ENCODE measurements around the gene ARF1.

Gene ARF1

GRCh38 chr1:228088586-228089498 is 6.3 kb downstream of the ARF1 start:
- no peak for DNase-seq

DNA sequence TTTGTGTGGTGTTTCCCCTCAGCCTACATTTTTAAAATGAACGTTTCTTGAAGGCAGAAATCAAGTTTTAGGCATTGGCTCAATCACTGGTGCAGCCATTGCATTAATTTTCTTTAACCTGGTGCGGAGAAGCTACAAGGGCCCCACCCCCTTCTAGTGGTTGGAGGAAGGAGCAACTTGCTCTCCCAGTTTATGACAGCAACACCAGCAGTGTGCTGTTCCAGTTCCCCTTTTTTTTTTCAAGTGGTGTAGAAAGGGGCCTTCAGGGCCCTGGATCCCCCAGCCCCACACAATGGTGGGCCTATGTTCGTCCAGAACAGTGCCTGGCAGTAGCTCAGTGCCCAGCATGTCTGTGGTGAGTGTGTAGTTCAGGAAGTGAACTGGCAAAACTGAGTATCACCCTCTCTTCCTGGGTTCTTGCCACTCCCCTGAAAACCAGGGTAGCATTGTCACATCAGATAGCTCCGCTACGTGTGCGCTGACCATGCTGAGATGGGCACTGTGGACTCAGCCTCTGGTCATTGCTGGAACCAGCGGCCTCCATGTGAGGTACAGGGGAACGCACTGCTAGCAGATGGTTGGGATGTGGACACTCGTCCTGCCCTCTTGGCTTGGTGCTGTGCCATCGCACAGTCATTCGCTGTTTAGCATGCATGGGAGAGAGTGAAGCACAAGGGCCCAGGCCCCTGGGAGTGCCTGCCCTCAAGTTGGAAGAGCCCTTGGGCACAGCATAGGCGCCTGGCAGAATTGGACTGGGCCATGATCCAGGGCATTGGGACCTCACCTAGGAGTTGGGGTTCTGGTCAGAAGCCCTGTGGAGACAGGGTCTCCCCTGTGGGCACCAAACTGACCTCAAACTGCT is 7.2 kb downstream of the ARF1 start:
- no peak for DNase-seq

DNA sequence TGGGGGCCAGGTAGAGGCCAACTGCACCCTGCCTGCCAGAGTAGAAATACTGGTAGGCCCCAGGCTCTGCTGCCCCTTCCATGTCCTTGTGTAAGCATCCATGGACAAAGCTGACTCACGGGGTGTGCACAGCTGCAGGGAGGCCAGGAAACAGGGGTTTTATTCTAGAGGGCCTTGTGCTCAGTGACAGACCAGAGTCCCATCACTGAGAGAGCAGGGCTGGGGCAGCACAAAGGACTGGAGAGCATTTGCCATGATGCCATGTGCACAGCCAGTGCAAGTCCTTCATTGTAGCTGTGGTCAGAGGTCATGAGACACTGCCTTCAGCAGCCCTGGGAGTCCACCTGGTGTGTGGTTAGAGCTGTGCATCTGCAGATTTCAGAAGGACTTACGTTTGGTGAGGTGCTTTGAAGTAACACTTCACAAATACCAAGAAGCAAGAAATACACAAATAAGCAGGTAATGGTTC is 8.1 kb downstream of the ARF1 start:
- DNase-seq, result peak; percentile 60

- no peak for DNase-seq
Measured at GRCh38 chr1:228091084-228091483, 8.6 kb downstream of the ARF1 start.

DNA sequence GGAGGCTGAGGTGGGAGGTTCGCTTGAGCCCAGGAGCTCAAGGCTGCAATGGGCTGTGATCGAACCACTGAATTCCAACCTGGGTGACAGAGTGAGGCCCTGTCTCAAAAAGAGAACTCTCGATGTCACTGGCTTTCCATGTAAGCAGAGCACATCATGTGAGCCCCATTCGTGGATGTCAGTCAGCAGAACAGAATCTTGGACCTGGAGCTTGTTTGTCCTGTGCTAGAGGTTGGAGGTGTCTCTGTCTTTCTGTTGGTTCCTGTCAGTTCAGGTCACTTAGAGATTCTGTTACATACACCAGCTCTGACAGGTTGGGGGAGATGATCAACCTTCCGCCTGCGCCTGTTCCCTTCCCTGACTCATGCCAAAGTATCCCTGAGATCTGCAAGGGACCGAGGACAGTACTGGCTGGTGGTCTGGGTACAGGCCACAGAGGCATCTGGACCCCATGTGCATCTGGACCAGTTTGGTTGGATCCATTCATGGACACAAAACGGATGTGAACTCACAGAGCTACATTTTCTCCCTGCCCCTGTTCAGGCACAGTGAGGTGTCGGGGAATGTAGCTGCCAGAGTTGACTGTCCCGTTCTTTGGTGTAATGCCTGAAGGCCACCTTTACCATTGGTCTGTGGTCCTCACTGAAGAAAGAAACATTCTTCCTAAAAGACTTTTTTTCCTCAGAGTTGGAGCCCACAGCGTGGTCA is 10.0 kb downstream of the ARF1 start:
- no peak for DNase-seq

GRCh38 chr1:228093050-228093906 is 10.8 kb downstream of the ARF1 start:
- DNase-seq, result peak; percentile 36

GRCh38 chr1:228094432-228095016 is 12.0 kb downstream of the ARF1 start:
- no peak for DNase-seq

DNA sequence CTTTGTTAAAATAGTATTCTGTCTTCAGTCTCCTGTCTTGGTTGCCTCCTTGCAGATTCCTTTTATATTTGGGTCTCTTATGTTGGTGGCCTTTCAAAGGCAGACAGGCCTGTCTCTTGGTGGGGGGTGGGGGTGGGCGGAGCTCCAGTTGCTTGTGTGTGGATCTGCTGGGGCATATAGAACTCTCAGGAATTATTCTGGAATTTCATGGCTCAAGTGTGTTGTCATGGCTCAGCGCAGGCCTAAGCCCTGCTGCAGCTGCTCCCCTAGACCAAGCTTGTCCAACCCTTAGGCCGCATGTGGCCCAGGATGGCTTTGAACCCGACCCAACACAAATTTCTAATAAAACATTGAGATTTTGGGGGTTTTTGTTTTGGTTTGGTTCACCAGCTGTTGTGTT is 12.7 kb downstream of the ARF1 start:
- DNase-seq, result no peak

- no peak for DNase-seq
Measured at GRCh38 chr1:228095938-228096337, 13.4 kb downstream of the ARF1 start.

- DNase-seq, result no peak
Measured at GRCh38 chr1:228096416-228097332, 14.2 kb downstream of the ARF1 start.

DNA sequence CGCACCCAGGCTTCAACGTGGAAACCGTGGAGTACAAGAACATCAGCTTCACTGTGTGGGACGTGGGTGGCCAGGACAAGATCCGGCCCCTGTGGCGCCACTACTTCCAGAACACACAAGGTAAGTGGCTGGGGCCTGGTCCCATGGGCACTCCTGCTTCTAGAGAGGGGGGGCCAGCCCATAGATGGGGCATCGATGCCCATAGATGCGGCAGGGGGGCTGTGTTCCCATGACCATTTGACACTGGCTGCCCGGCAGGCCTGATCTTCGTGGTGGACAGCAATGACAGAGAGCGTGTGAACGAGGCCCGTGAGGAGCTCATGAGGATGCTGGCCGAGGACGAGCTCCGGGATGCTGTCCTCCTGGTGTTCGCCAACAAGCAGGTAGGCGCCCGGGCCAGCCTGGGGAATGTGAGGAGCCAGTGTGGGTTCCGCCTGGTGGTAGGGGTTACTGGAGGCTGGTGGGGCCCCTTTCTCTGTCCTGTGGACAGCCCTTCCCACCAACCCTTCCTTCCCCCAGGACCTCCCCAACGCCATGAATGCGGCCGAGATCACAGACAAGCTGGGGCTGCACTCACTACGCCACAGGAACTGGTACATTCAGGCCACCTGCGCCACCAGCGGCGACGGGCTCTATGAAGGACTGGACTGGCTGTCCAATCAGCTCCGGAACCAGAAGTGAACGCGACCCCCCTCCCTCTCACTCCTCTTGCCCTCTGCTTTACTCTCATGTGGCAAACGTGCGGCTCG is 15.0 kb downstream of the ARF1 start:
- no peak for DNase-seq

- no peak for DNase-seq
Measured at GRCh38 chr1:228098323-228098931, 15.9 kb downstream of the ARF1 start.

DNA sequence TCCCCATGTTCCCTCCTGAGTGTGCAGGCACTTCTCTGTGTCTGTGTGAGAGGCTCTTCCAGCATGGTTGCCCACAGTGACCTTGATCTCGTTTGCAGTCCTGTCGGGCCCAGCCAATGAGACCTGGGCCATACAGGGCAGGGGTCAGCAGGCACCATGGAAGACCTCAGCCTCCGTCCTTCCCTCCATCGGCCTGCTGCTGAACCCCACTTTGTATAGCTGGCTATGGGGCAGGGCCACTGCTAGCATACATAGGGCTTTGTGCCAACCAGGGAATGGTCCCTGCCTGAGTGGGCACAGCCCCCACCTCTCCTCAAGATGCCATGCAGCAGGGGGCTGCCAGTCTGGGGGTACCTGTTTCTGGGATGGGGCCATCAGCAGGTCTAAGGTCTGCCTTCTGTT is 16.8 kb downstream of the ARF1 start:
- no peak for DNase-seq

DNA sequence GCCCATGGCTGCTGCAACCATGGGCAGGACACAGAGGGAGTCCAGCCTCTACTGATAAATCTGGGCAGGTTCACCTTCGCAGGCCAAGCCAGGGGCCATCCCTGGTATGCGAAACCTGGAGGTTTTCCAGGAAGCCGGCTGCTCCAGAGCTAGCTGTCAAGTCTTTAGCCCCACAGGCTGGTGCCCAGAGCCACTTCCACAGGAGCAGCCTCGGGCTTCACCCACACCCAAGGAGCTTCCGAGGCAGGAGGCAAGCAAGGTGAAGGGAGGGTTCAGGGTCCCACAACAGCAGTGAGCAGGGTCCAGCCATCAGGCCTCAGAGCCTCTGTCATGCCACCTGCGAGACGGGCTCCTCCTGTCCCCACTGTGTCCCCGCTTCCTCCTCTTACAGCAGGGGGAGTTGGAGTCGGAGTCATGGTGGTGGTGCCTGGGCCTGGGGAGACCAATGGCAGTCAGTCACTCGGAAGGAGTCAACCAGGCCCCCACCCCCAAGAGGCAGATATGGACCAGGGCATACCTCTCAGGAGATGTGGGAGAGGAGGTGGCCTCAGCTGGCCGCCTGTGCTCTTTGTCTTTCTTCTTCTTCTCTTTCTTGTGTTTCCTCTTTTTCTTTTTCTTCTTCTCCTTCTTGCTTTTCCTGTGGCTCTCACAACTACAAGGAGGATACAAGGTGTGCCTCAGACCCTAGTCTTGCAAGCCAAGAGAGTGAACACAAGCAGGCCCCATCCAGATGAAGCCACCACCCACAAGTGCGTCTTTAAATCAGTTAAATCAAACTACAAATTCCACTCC is 18.5 kb downstream of the ARF1 start:
- peak; percentile 33 for DNase-seq

DNA sequence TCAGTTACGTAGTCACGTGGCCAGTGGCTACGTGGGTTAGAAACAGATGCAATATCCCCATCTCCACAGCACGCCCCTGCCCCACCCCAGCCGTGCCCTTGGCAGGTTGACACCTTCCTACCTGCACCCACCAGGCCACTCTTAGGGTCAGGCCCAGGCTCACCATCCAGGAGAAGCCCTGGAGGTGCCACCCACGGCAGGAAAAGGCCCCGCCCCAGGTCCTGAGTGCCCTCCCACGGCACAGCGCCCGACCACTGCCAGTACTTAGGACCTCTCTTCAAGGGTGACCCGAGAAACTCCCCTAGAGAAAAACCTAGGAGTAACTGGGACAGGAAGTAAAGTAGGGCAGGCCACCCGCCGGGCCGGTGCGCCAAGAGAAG is 19.1 kb downstream of the ARF1 start:
- DNase-seq, result peak; percentile 64

DNA sequence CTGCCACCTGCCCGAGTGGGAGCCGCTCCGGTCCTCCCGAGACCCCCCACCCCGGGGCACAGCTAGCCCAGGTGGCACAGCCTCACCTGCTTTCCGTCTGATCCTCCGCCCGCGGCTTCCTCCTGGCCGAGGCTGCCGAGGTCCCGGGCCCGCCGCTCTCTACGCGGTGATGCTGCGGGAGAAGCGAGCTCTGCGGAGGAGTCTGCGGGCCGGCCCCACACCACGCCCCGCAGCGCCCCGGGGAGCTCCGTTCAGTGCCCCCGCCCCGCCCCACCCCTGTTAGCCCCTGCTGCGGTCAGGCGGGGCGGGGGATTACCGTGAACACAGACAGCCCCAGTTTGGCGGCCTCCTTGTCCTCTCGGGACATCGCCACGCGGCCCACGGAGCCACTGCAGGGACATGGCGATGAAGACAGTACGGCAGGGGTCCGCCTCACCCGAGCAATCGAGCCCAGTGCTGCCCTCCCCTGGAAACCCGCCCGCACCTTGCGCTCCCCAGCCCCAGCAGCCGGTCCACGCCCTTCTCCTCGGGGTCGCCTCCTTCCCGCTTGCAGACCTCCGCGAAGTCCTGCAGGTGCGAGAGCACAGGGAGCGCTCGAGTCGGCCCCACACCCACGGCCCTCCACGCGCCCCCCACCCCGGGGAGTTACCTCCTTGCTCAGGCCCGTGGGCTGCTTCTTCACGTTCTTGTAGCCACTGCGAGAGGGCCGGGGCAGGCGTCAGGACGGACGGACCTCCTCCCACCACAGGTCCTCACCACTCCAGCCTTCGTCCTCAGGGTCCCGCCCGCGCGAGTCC is 19.7 kb downstream of the ARF1 start:
- peak; percentile 81 for DNase-seq

DNA sequence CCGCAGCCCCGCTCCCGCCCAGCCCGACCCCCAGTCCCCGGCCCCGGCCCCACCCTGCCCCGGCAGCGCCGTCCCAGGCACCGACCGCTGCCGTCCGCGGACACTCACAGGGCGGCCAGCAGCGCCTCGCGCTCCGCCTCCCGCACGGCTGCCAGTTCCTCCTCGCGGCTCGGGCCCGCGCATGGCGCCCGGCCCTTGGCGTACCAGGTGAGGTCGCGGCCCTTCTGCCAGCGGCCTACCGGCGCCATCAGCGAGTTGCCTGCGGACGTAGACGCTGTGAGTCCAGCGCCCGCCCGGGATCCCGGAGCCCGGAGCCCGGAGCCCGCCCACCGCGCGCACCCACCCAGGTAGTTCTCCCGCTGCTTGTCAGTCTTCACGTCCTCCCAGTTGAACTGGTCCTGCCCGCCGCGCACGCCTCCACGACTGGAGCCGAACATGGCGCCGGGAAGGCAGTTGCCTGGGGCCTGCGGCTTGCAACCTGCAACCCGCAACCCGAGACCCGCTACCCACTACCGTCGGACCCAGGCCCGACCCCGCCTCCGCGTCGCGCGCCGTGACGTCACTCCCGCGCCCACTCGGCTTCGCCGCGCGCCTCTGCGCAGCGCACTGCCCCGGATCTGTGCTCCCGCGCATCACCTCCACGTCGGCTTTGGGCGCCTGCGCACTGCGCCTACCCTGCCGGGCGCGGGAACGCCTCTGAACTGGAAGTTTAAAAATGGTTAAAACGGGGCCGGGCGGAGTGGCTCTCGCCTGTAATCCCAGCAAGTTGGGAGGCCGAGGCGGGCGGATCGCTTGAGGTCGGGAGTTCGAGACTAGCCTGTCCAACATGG is 20.5 kb downstream of the ARF1 start, which contains the start of gene C1orf35:
Gene C1orf35, minus strand, starts transcription at position 535 of the 830 bp plus-strand sequence. Its CDS starts 98 bp downstream, at position 437.
- DNase-seq, result peak; percentile 97

Measured in DMS53 (cell line).